Pancreas (tissue), 10 donors: ENCODE results near the gene KRAS. TPM values are rescaled to one million over a fixed set of nuclear protein-coding genes. Genes with fewer than 3 reads are reported as not detected.

Source experiments
- ATAC-seq, 4 donors: fragments of 200-7000 bp; cut with Tn5 transposase; one replicate each; pipeline versions ENCODE4 v1.8.0 to v1.9.1; 2020; ENCODE audit warnings: mild to moderate bottlenecking in 4 of 4, moderate library complexity in 4 of 4
- DNase-seq, 6 donors: peaks; one replicate each; pipeline ENCODE4 v3.0.0-alpha.2; 2020
- FAIRE-seq: peaks from 2 replicates; lab custom pipeline; 2012; peaks lifted over from hg19 to GRCh38; lab: Jason Lieb, UNC
- H3K27ac ChIP-seq, 4 donors: fragments of 200-600 bp; sonication (generic); 1 replicate in 3 of 4; 2 replicates in 1 of 4; pipeline versions ENCODE4 v1.5.0 to v1.8.0; 2020
- H3K27me3 ChIP-seq, 4 donors: fragments of 200-600 bp; one replicate each; pipeline ENCODE4 v1.8.0; 2021
- H3K36me3 ChIP-seq, 3 donors: fragments of 200-600 bp; sonication (generic) in 1 of 3; one replicate each; pipeline versions ENCODE4 v1.5.0 to v1.8.0; 2020 to 2021
- H3K4me1 ChIP-seq, 3 donors: fragments of 200-600 bp; one replicate each; pipeline ENCODE4 v1.8.0; 2021
- H3K4me3 ChIP-seq, 4 donors: fragments of 200-600 bp; sonication (generic) in 2 of 4; one replicate each; pipeline versions ENCODE4 v1.5.0 to v1.8.0; 2020 to 2021
- H3K9me3 ChIP-seq, 4 donors: fragments of 200-600 bp; one replicate each; pipeline ENCODE4 v1.8.0; 2021
- CTCF ChIP-seq, 4 donors: fragments of 200-600 bp; sonication (generic) in 3 of 4; IDR thresholded peaks; one replicate each; pipeline versions ENCODE4 v1.5.0 to v1.8.0; 2021; ENCODE audit warnings: antibody characterized with exemption in 4 of 4
- WGBS, 2 donors: extraction: QIAGEN DNeasy Blood & Tissue Kit; methylation state at CpG; one replicate each; pipeline ENCODE4 v1.1.7; 2013; 5-methylcytosine and 5-hydroxymethylcytosine counted together
- intact Hi-C, 3 donors: fragments of 100-400 bp; cut with DNase I; formaldehyde crosslinking; loops; one replicate each; pipeline versions ENCODE4 v1.11.1 to v1.14.2; 2022
- polyA plus RNA-seq, 2 donors: library from polyadenylated mRNA; stranded (reverse); fragments of 200-250 nt; gene quantifications; one replicate each; pipeline ENCODE4 v1.2.3, GENCODE V29; 2013
- total RNA-seq, 6 donors: library from RNA; stranded (reverse); fragmentation: NEBNext Ultra II Directional in 4 of 6; extraction: Animal tissue kit (Norgen Biotek cat#: 25700) in 4 of 6; gene quantifications; one replicate each; pipeline versions ENCODE4 v1.2.1 to v1.2.4, GENCODE V29; 2021 to 2023
- donor health status: healthy with polysubstance abuse.
- donor health status: DM: no; HTN: no; CAD: no; lungs with moderate emphysema.
- donor health status: DM: no; HTN: no; CAD: no.
- donor health status: control.
- donor health status: control.
- donor health status: Bipolar disorder and iron deficiency.
- donor health status: DM: yes; HTN: yes; CAD: no.
- donor health status: DM: no; HTN: no; CAD: no.
- donor health status: DM: no; HTN: no; CAD: no.
- donor health status: DM: yes; HTN: yes; CAD: no.

The KRAS gene
- total and polyA plus RNA-seq, 8 donors = 3.1 to 17.6 (median 8.2) TPM

DNA sequence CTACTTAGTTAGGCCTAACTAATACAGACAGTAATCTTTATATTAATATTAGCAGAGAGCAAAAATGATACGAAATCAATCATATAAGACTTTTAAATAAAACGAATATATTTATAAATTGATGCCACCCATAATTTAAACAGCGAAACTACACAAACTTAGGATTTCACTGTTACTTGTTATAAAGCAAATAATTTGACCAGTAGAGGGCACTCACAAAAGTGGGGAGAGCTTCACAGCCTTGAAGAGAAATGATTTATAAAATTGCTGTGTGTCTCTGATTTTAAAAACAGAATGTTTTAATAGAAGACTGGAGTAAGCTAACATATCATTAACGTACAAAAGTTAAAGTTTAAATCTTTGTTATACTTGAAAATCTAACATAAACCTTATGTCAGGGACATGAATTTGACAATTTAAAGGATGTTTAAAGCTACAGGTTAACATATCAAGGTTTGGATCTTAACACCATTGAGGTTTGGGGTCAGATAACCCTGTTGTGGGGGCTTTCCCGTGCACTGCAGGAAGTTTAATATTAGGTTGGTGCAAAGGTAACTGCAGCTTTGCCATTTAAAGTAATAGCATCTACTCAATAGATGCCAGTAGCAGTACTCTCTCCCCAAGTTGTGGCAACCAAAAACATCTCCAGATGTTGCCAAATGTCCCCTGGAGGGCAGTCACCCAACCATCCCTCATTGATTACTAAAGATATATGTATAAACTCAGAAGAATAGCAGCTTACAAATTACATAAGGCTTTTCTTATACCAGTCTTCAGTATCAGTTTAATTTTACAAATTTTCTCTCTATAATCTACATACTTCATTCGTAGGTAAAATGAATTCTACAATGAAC is 9.3 kb downstream of the KRAS start:
- Histone ChIP-seq H3K9me3 (no peaks in the 10 kb centered on the region), H3K4me3 (no peak overlapping the region), H3K36me3 (no peaks in the 10 kb centered on the region), H3K4me1 (peaks cover 6 to 10% (median 7%) of the 10 kb centered on the region in 3 donors), H3K27me3 (no peaks in the 10 kb centered on the region), H3K27ac (no peak overlapping the region)
- WGBS, 2 donors = 27 to 34% methylated on average over 6 of the region's 6 CpGs
- peak; percentile 98 for FAIRE-seq
- peak in 3 of 4 donors; percentile 21 to 43 (median 43) for TF ChIP-seq CTCF (IDR thresholded peaks at IDR 0.05)
- intact Hi-C loops = no loop called here
- ATAC-seq = peak in 3 of 4 donors; percentile 68 to 81 (median 74)
- no peak for DNase-seq

- TF ChIP-seq CTCF (IDR thresholded peaks at IDR 0.05) = no peak
- 74 to 81% methylated on average over 4 of the region's 4 CpGs for WGBS, 2 donors
- intact Hi-C loops = no loop called here
- FAIRE-seq = no peak
- Histone ChIP-seq H3K36me3 (no peaks in the 10 kb centered on the region), H3K9me3 (no peaks in the 10 kb centered on the region), H3K4me1 (peaks cover 0 to 4% (median 0%) of the 10 kb centered on the region in 3 donors), H3K27me3 (no peaks in the 10 kb centered on the region), H3K4me3 (no peak overlapping the region), H3K27ac (no peak overlapping the region)
- no peak for DNase-seq
- no peak for ATAC-seq
Observed at GRCh38 chr12:25236626-25237025, 14.1 kb downstream of the KRAS start.

DNA sequence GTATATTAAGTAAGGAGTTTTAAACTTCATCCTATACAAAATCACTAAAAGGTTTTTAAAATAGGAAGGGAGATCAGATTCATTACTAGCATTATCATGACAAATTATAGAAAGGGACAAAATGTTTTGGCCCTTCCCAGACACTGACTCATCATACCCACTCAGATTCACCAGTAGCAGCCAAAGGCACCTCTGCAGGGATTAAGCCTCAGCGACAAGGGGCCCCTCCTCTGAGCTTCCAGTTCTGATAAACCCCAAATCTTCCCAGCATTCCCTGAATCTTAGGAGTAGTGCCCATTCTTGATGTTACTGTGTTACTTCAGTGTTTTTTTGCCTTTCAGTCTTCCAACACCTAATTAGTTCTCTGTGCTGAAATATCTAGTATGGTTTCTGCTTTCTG is 14.5 kb downstream of the KRAS start:
- ATAC-seq = no peak
- H3K9me3 ChIP-seq = no peaks in the 10 kb centered on the region
- FAIRE-seq = no peak
- no peak for TF ChIP-seq CTCF (IDR thresholded peaks at IDR 0.05)
- no peak overlapping the region for H3K27ac ChIP-seq
- H3K36me3 ChIP-seq = no peaks in the 10 kb centered on the region
- intact Hi-C loops = no loop called here
- no peak for DNase-seq
- no peak overlapping the region for H3K4me3 ChIP-seq
- H3K27me3 ChIP-seq = no peaks in the 10 kb centered on the region
- 50 to 75% methylated on average over 1 of the region's 1 CpG for WGBS, 2 donors
- H3K4me1 ChIP-seq = no peaks in the 10 kb centered on the region

- no peak for TF ChIP-seq CTCF (IDR thresholded peaks at IDR 0.05)
- DNase-seq (no peak), ATAC-seq (no peak), FAIRE-seq (no peak)
- H3K27me3 ChIP-seq = no peaks in the 10 kb centered on the region
- H3K4me3 ChIP-seq = no peak overlapping the region
- H3K9me3 ChIP-seq = no peaks in the 10 kb centered on the region
- peaks cover 0 to 6% (median 0%) of the 10 kb centered on the region in 3 donors for H3K4me1 ChIP-seq
- intact Hi-C loops = no loop called here
- H3K36me3 ChIP-seq = no peaks in the 10 kb centered on the region
- WGBS, 2 donors = 93 to 98% methylated on average over 1 of the region's 1 CpG
- no peak overlapping the region for H3K27ac ChIP-seq
Observed at GRCh38 chr12:25213338-25213737, 37.4 kb downstream of the KRAS start.

- Histone ChIP-seq H3K4me3 (no peak overlapping the region), H3K36me3 (peaks cover 0 to 4% (median 0%) of the 10 kb centered on the region in 3 donors), H3K27me3 (no peaks in the 10 kb centered on the region), H3K4me1 (no peaks in the 10 kb centered on the region), H3K9me3 (no peaks in the 10 kb centered on the region), H3K27ac (no peak overlapping the region)
- 76 to 82% methylated on average over 1 of the region's 1 CpG for WGBS, 2 donors
- FAIRE-seq (no peak), DNase-seq (no peak), ATAC-seq (no peak)
- TF ChIP-seq CTCF (IDR thresholded peaks at IDR 0.05) = no peak
- intact Hi-C loops = no loop called here
Observed at GRCh38 chr12:25208554-25208953, 42.2 kb downstream of the KRAS start.
